ENCODE measurements around the gene TMEM229A. TPM values are rescaled to one million over a fixed set of nuclear protein-coding genes. Genes with fewer than 3 reads are reported as not detected.

The TMEM229A gene
- total and polyA plus RNA-seq, 2 donors from 2014 or later, result not detected

- DNase-seq (no peak), FAIRE-seq (no peak)
- H3K9me3 ChIP-seq (ENCODE audit: control insufficient read depth in 2 of 3, insufficient read depth in 1 of 3, low read length in 3 of 3), result no peaks in the 10 kb centered on the region
- H3K9ac ChIP-seq (ENCODE audit: low read length in 3 of 3), result no peak overlapping the region
- H3K27ac ChIP-seq (ENCODE audit: low read depth in 2 of 2, low read length in 2 of 2), result no peak overlapping the region
- no peak for TF ChIP-seq CTCF (IDR thresholded peaks at IDR 0.05; ENCODE audit: borderline replicate concordance, extremely low read depth, insufficient read depth)
- no peaks in the 10 kb centered on the region for H3K4me1 ChIP-seq (ENCODE audit: control insufficient read depth in 2 of 3, insufficient read depth in 2 of 3, low read depth in 1 of 3, low read length in 3 of 3)
- H3K36me3 ChIP-seq (ENCODE audit: control insufficient read depth in 2 of 3, insufficient read depth in 3 of 3, low read length in 3 of 3), result no peaks in the 10 kb centered on the region
- intact Hi-C loops (cut with DNase I), result no loop called here
- H3K27me3 ChIP-seq (ENCODE audit: control insufficient read depth, insufficient read depth, low read length), result no peaks in the 10 kb centered on the region
- no peak overlapping the region for H3K4me3 ChIP-seq (ENCODE audit: low read length in 3 of 3)
Observed at GRCh38 chr7:124062171-124062570, 29.3 kb upstream of the TMEM229A start.

GRCh38 chr7:124060528-124060927 lies 27.7 kb upstream of the TMEM229A start:
- FAIRE-seq (no peak), DNase-seq (no peak)
- Histone ChIP-seq H3K4me1 (ENCODE audit: control insufficient read depth in 2 of 3, insufficient read depth in 2 of 3, low read depth in 1 of 3, low read length in 3 of 3) (no peaks in the 10 kb centered on the region), H3K9ac (ENCODE audit: low read length in 3 of 3) (no peak overlapping the region), H3K4me3 (ENCODE audit: low read length in 3 of 3) (no peak overlapping the region), H3K27ac (ENCODE audit: low read depth in 2 of 2, low read length in 2 of 2) (no peak overlapping the region), H3K27me3 (ENCODE audit: control insufficient read depth, insufficient read depth, low read length) (no peaks in the 10 kb centered on the region), H3K9me3 (ENCODE audit: control insufficient read depth in 2 of 3, insufficient read depth in 1 of 3, low read length in 3 of 3) (no peaks in the 10 kb centered on the region), H3K36me3 (ENCODE audit: control insufficient read depth in 2 of 3, insufficient read depth in 3 of 3, low read length in 3 of 3) (no peaks in the 10 kb centered on the region)
- intact Hi-C loops (cut with DNase I), result no loop called here
- no peak for TF ChIP-seq CTCF (IDR thresholded peaks at IDR 0.05; ENCODE audit: borderline replicate concordance, extremely low read depth, insufficient read depth)

GRCh38 chr7:124059375-124059774 lies 26.5 kb upstream of the TMEM229A start:
- Histone ChIP-seq H3K9ac (ENCODE audit: low read length in 3 of 3) (no peak overlapping the region), H3K4me3 (ENCODE audit: low read length in 3 of 3) (no peak overlapping the region), H3K4me1 (ENCODE audit: control insufficient read depth in 2 of 3, insufficient read depth in 2 of 3, low read depth in 1 of 3, low read length in 3 of 3) (no peaks in the 10 kb centered on the region), H3K27me3 (ENCODE audit: control insufficient read depth, insufficient read depth, low read length) (no peaks in the 10 kb centered on the region), H3K27ac (ENCODE audit: low read depth in 2 of 2, low read length in 2 of 2) (no peak overlapping the region), H3K36me3 (ENCODE audit: control insufficient read depth in 2 of 3, insufficient read depth in 3 of 3, low read length in 3 of 3) (no peaks in the 10 kb centered on the region), H3K9me3 (ENCODE audit: control insufficient read depth in 2 of 3, insufficient read depth in 1 of 3, low read length in 3 of 3) (no peaks in the 10 kb centered on the region)
- no peak for FAIRE-seq
- no peak for TF ChIP-seq CTCF (IDR thresholded peaks at IDR 0.05; ENCODE audit: borderline replicate concordance, extremely low read depth, insufficient read depth)
- intact Hi-C loops (cut with DNase I), result no loop called here
- no peak for DNase-seq

GRCh38 chr7:124058515-124058914 lies 25.6 kb upstream of the TMEM229A start:
- Histone ChIP-seq H3K27me3 (ENCODE audit: control insufficient read depth, insufficient read depth, low read length) (no peaks in the 10 kb centered on the region), H3K9me3 (ENCODE audit: control insufficient read depth in 2 of 3, insufficient read depth in 1 of 3, low read length in 3 of 3) (no peaks in the 10 kb centered on the region), H3K36me3 (ENCODE audit: control insufficient read depth in 2 of 3, insufficient read depth in 3 of 3, low read length in 3 of 3) (no peaks in the 10 kb centered on the region), H3K4me3 (ENCODE audit: low read length in 3 of 3) (no peak overlapping the region), H3K4me1 (ENCODE audit: control insufficient read depth in 2 of 3, insufficient read depth in 2 of 3, low read depth in 1 of 3, low read length in 3 of 3) (no peaks in the 10 kb centered on the region), H3K27ac (ENCODE audit: low read depth in 2 of 2, low read length in 2 of 2) (no peak overlapping the region), H3K9ac (ENCODE audit: low read length in 3 of 3) (no peak overlapping the region)
- no peak for FAIRE-seq
- no peak for DNase-seq
- no peak for TF ChIP-seq CTCF (IDR thresholded peaks at IDR 0.05; ENCODE audit: borderline replicate concordance, extremely low read depth, insufficient read depth)
- intact Hi-C loops (cut with DNase I), result no loop called here
